Measurements from ENCODE around the gene ATP1B3. TPM values are rescaled to one million over a fixed set of nuclear protein-coding genes. Genes with fewer than 3 reads are reported as not detected.
"Not testable (repeated sequence)": the region's sequence is repeated elsewhere in the genome, so short reads cannot be mapped to it uniquely, and the experiment has no call there.

Gene ATP1B3
- total RNA-seq, 2 donors from 2014 or later, result 110 to 156 TPM

- H3K36me3 Mint-ChIP-seq, result peaks cover 6 to 22% of the 10 kb centered on the region in 2 donors
- DNase-seq (ENCODE audit: low spot score in 2 of 2) (no peak), ATAC-seq (peak in 1 of 2 donors; percentile 81)
- no peaks in the 10 kb centered on the region for H3K9me3 Mint-ChIP-seq
- peak overlapping the region in 1 of 2 donors; percentile 54 for H3K27ac Mint-ChIP-seq
Measured at GRCh38 chr3:141920701-141921100, 44.3 kb downstream of the ATP1B3 start.

- peaks cover 6 to 18% of the 10 kb centered on the region in 2 donors for H3K36me3 Mint-ChIP-seq
- no peak overlapping the region for H3K27ac Mint-ChIP-seq
Measured at GRCh38 chr3:141921316-141921715, 44.9 kb downstream of the ATP1B3 start.

GRCh38 chr3:141925677-141926076 is 49.2 kb downstream of the ATP1B3 start:
- H3K9me3 Mint-ChIP-seq; H3K27ac Mint-ChIP-seq; DNase-seq (ENCODE audit: low spot score in 2 of 2); ATAC-seq: not testable (repeated sequence)
- H3K36me3 Mint-ChIP-seq, result peaks cover 13 to 27% of the 10 kb centered on the region in 2 donors

More at GRCh38 chr3:141921316-141921715, 44.9 kb downstream of the ATP1B3 start:
- no peaks in the 10 kb centered on the region for H3K9me3 Mint-ChIP-seq
- peak in 1 of 2 donors; percentile 55 for ATAC-seq
- no peak for DNase-seq (ENCODE audit: low spot score in 2 of 2)

GRCh38 chr3:141926929-141927328 is 50.5 kb downstream of the ATP1B3 start:
- DNase-seq (ENCODE audit: low spot score in 2 of 2) (no peak), ATAC-seq (no peak)
- Mint-ChIP-seq H3K36me3 (peaks cover 7 to 27% of the 10 kb centered on the region in 2 donors), H3K9me3 (no peaks in the 10 kb centered on the region), H3K27ac (no peak overlapping the region)

DNA sequence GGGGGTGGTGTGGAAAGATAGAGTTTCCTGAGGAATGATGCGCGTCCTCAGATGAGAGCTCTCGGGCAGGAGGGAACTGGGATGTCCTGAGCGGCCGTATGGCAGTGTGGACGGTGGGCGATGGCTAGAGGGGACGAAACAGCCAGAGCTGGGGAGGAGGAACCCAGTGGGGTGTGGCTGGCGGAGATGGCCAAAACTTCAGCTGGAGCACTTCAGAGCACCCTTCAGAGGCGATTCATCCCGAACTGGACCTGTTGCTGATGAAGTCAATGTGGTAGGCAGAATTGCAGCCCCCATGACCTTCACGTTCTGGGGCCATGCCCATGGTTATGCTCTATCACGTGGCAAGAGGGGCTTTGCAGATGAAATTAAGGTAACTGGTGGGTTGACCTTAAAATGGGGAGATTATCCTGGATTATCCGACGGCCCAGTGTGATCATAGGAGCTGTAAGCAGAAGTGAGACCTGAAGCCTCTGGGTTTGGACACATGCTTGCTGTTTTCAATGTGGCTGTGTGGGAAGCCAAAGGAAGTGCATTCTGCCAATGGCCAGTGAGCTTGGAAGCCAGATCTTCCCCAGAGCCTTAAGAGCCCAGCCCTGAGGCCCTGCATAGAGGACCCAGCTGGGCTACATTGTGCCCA is 52.3 kb downstream of the ATP1B3 start:
- ATAC-seq (no peak), DNase-seq (ENCODE audit: low spot score in 2 of 2) (no peak)
- H3K36me3 Mint-ChIP-seq, result peaks cover 7 to 24% of the 10 kb centered on the region in 2 donors
- H3K27ac Mint-ChIP-seq, result peak overlapping the region; percentile 34
- no peaks in the 10 kb centered on the region for H3K9me3 Mint-ChIP-seq

DNA sequence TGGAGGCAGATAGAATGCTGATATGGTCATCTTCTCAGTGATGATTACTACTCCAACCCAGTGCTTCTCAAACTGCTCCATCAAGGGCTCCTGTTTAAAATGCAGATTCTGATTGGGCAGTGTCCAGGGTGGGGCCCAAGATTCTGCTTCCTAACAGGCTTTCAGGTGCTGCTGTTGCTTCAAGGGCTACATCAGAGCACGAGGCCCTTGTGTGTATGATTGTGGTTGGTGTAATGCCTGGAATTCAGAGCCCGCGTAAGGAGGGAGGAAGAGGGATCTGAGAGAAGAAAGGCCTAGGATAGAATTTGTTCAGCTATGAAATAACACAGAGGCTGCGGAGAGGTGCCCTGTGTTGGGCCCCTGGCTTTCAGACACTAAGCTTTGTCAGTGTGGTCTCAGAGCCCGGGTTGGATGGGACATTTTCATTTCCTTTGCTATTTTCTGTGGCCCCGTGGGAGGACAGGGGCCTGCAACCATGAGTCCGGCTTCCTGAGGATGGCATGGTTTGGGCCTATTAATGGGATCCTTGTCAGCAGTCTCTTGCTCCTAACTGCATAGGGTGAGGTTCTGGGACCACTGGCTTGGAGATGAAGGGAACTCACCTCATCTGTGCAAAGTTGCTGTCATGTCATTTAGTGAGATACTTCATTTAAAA is 53.0 kb downstream of the ATP1B3 start:
- H3K27ac Mint-ChIP-seq, result peak overlapping the region; percentile 3 to 75
- ATAC-seq, result no peak
- H3K9me3 Mint-ChIP-seq, result no peaks in the 10 kb centered on the region
- DNase-seq (ENCODE audit: low spot score in 2 of 2), result no peak
- peaks cover 7 to 20% of the 10 kb centered on the region in 2 donors for H3K36me3 Mint-ChIP-seq

GRCh38 chr3:141930801-141931200 is 54.4 kb downstream of the ATP1B3 start:
- no peak for DNase-seq (ENCODE audit: low spot score in 2 of 2)
- Mint-ChIP-seq H3K36me3 (peaks cover 7 to 11% of the 10 kb centered on the region in 2 donors), H3K27ac (no peak overlapping the region), H3K9me3 (no peaks in the 10 kb centered on the region)
- ATAC-seq, result no peak

- Mint-ChIP-seq H3K9me3 (no peaks in the 10 kb centered on the region), H3K36me3 (peaks cover 0 to 1% of the 10 kb centered on the region in 2 donors), H3K27ac (no peak overlapping the region)
- DNase-seq (ENCODE audit: low spot score in 2 of 2) (no peak), ATAC-seq (peak; percentile 46 to 71)
Measured at GRCh38 chr3:141933421-141934300, 57.2 kb downstream of the ATP1B3 start.

DNA sequence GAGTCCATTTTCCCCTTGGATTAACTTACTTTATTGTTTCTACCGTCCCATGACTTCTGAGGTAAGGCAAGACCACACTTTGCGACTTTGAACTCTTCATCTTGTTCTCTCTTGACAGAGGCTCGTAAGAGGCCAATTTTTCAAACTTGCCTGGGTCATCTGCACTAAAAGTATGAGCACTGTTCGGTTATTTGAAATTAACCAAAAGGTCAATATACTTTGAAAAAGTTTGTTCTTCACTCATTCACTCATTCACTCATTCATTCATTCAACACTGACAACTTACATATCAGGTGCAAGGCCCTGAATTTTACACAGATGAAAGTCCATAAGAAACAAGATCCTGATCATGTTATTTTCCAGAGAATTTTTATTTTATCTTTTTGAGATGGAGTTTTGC is 57.9 kb downstream of the ATP1B3 start:
- DNase-seq (ENCODE audit: low spot score in 2 of 2) (no peak), ATAC-seq (no peak)
- Mint-ChIP-seq H3K27ac (no peak overlapping the region), H3K9me3 (no peaks in the 10 kb centered on the region), H3K36me3 (no peaks in the 10 kb centered on the region)

- H3K9me3 Mint-ChIP-seq, result peaks cover 0 to 4% of the 10 kb centered on the region in 2 donors
- ATAC-seq, result no peak
- no peak for DNase-seq (ENCODE audit: low spot score in 2 of 2)
- peak overlapping the region in 1 of 2 donors; percentile 68 for H3K27ac Mint-ChIP-seq
- no peaks in the 10 kb centered on the region for H3K36me3 Mint-ChIP-seq
Measured at GRCh38 chr3:141938011-141938500, 61.6 kb downstream of the ATP1B3 start.

DNA sequence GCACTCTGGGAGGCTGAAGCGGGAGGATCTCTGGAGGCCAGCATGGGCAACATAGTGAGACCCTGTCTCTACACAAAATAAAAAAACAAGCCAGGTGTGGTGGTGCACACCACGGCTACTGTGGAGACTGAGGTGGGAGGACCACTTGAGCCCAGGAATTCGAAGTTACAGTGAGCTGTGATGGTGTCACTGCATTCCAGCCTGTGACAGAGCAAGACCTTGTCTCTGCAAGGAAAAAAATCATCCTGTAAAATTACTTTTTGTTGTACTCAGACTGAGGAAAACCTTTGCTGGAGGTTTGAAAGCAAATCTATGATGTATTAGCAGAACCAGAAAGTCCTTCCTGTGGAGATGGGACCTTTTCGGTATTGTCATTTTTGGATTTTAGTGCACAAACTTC is 63.3 kb downstream of the ATP1B3 start:
- no peak for DNase-seq (ENCODE audit: low spot score in 2 of 2)
- Mint-ChIP-seq H3K27ac (peak overlapping the region in 1 of 2 donors; percentile 90), H3K9me3 (peaks cover 0 to 4% of the 10 kb centered on the region in 2 donors), H3K36me3 (no peaks in the 10 kb centered on the region)
- no peak for ATAC-seq

DNA sequence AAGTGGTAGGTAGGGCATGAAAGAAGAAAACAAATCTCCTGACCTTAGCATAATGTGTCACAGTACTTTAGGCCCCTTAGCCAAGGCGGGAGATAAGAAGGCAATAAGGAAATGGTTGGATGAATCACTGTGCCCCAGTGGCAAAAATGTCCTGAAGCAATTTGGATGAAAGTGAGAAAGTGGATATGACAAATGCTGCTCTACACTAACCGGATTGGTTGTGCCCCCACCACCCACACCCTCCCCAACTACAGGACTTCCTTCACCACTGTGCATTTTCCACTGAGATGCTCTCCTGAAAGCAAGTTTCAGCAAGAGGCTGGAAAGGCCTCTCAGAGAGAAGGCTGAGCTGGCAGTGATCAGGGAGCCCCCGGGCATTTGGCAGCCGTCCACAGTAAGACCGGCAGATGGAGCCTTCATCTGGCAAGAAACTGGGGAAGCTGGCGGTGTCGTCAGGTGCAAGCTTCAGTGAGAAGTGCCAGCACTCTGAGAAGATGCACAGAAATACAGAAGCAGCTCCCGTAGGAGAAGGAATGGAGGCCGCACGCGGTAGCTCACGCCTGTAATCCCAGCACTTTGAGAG is 63.8 kb downstream of the ATP1B3 start:
- ATAC-seq (peak; percentile 90 to 91), DNase-seq (ENCODE audit: low spot score in 2 of 2) (peak; percentile 37 to 84)
- Mint-ChIP-seq H3K36me3 (no peaks in the 10 kb centered on the region), H3K9me3 (peaks cover 0 to 4% of the 10 kb centered on the region in 2 donors), H3K27ac (peak overlapping the region; percentile 57 to 90)

- Mint-ChIP-seq H3K27ac (peak overlapping the region in 1 of 2 donors; percentile 90), H3K9me3 (peaks cover 0 to 4% of the 10 kb centered on the region in 2 donors), H3K36me3 (no peaks in the 10 kb centered on the region)
- ATAC-seq (no peak), DNase-seq (ENCODE audit: low spot score in 2 of 2) (no peak)
Measured at GRCh38 chr3:141941093-141941492, 64.7 kb downstream of the ATP1B3 start.

GRCh38 chr3:141942006-141942405 is 65.6 kb downstream of the ATP1B3 start:
- no peaks in the 10 kb centered on the region for H3K36me3 Mint-ChIP-seq
- DNase-seq (ENCODE audit: low spot score in 2 of 2), result no peak

DNA sequence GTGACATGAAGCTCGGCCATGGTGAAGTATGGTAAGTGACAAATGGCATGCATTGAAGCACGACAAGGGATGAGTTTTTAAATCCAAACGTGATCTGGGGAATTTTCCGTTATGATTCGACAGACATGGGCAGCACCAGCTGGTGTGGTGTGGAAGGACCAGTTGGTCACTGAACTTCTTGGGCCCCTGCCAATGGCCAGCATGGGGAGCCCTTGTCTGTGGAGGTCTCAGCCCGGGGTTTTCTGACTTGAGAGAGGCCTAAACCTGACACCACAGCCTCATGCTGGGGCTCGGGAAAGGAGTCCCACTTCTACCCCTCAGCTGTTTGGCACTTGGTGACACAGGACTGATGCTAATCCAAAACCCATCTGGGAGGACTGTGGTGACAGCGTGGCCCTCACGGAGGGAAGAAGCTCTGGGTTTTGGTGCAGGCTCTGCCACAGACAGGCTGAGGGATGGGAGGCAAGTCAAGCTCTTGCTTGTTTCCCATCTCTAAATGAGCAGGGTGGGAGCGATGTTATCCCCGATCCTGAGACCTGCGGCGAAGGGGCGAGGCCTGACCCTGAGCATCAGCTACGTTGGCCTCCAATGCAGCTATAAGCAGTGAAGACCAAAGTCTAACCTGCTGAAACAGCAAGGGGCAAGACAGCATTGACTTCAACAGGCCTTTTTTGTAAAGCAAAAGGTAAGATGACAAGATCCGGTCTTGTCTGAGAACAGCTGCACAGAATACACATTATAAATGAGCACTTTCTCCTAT is 69.5 kb downstream of the ATP1B3 start:
- ATAC-seq (no peak), DNase-seq (ENCODE audit: low spot score in 2 of 2) (no peak)
- H3K9me3 Mint-ChIP-seq, result peaks cover 0 to 4% of the 10 kb centered on the region in 2 donors
- H3K27ac Mint-ChIP-seq, result no peak overlapping the region
- H3K36me3 Mint-ChIP-seq, result peaks cover 0 to 6% of the 10 kb centered on the region in 2 donors

More at GRCh38 chr3:141942006-141942405, 65.6 kb downstream of the ATP1B3 start:
- Mint-ChIP-seq H3K27ac (no peak overlapping the region), H3K9me3 (peaks cover 0 to 4% of the 10 kb centered on the region in 2 donors)
- ATAC-seq, result no peak

DNA sequence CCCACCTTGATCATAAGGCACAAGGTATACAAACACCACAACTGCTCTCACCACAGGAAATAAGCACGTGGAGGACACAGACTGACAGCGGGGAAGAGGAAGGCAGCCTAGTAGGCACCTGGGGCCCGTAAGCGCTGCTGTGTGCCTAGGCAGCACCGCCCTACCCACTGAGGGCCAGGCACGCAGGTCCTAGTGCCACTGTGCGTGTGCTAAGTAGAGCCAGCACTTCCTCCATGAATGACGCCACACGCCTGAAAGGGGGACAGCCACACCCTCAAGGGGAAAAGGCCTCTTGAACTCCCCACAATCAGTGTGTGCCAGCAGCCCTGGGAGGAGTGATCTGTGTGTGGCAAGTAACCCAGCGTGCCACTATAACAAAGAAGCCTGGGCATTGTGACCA is 73.0 kb downstream of the ATP1B3 start:
- ATAC-seq (no peak), DNase-seq (ENCODE audit: low spot score in 2 of 2) (no peak)
- no peaks in the 10 kb centered on the region for H3K9me3 Mint-ChIP-seq
- H3K36me3 Mint-ChIP-seq, result peaks cover 0 to 6% of the 10 kb centered on the region in 2 donors
- H3K27ac Mint-ChIP-seq, result no peak overlapping the region

Data from activated naive CD4-positive, alpha-beta T cell treated with anti-CD3 and anti-CD28 coated beads, Interleukin-2, amount 50 U/mL, for 72 hours (primary cell).